PC-9 (cell line): ENCODE results near the gene IMMP2L.

Source experiments
- CTCF ChIP-seq: fragments of 200-600 bp; sonication (generic); conservative IDR thresholded peaks from 2 replicates; pipeline ENCODE4 v1.6.1; 2017; ENCODE audit warnings: mixed run types, antibody characterized with exemption, mild to moderate bottlenecking, moderate library complexity
- EZH2 ChIP-seq: fragments of 200-600 bp; sonication (generic); IDR thresholded peaks from 2 replicates; pipeline ENCODE4 v1.8.0; 2017; ENCODE audit warnings: antibody characterized with exemption, low read depth

- TF ChIP-seq CTCF (no peak), EZH2 (no peak)
Observed at GRCh38 chr7:110983822-110984456, 578.4 kb downstream of the IMMP2L start.
